ENCODE results near the gene SEC22A.
"Not testable (repeated sequence)": the region's sequence is repeated elsewhere in the genome, so short reads cannot be mapped to it uniquely, and the experiment has no call there.

SEC22A gene

GRCh38 chr3:123193448-123194101 lies 8.2 kb upstream of the SEC22A start:
- H3K9me3 ChIP-seq (ENCODE audit: control insufficient read depth, insufficient read depth, low read length), result no peaks in the 10 kb centered on the region

GRCh38 chr3:123194552-123194951 lies 7.2 kb upstream of the SEC22A start:
- Histone ChIP-seq H3K36me3 (ENCODE audit: control insufficient read depth, insufficient read depth, low read length) (no peaks in the 10 kb centered on the region), H3K27me3 (ENCODE audit: control insufficient read depth, insufficient read depth, low read length) (no peaks in the 10 kb centered on the region), H3K9ac (ENCODE audit: low read depth, low read length) (no peak overlapping the region), H3K4me1 (ENCODE audit: control insufficient read depth, insufficient read depth, low read length) (peaks cover 8% of the 10 kb centered on the region), H3K4me3 (ENCODE audit: low read depth, low read length) (no peak overlapping the region), H3K9me3 (ENCODE audit: control insufficient read depth, insufficient read depth, low read length) (no peaks in the 10 kb centered on the region)

More at GRCh38 chr3:123193448-123194101, 8.2 kb upstream of the SEC22A start:
- Histone ChIP-seq H3K36me3 (ENCODE audit: control insufficient read depth, insufficient read depth, low read length) (no peaks in the 10 kb centered on the region), H3K27me3 (ENCODE audit: control insufficient read depth, insufficient read depth, low read length) (no peaks in the 10 kb centered on the region), H3K9ac (ENCODE audit: low read depth, low read length) (no peak overlapping the region), H3K4me3 (ENCODE audit: low read depth, low read length) (no peak overlapping the region), H3K4me1 (ENCODE audit: control insufficient read depth, insufficient read depth, low read length) (peaks cover 8% of the 10 kb centered on the region)

- Histone ChIP-seq H3K36me3 (ENCODE audit: control insufficient read depth, insufficient read depth, low read length) (peaks cover 3% of the 10 kb centered on the region), H3K27me3 (ENCODE audit: control insufficient read depth, insufficient read depth, low read length) (no peaks in the 10 kb centered on the region), H3K9ac (ENCODE audit: low read depth, low read length) (no peak overlapping the region), H3K4me3 (ENCODE audit: low read depth, low read length) (no peak overlapping the region), H3K9me3 (ENCODE audit: control insufficient read depth, insufficient read depth, low read length) (no peaks in the 10 kb centered on the region), H3K4me1 (ENCODE audit: control insufficient read depth, insufficient read depth, low read length) (peaks cover 8% of the 10 kb centered on the region)
Measured at GRCh38 chr3:123198372-123198771, 3.4 kb upstream of the SEC22A start.

GRCh38 chr3:123201223-123201556 lies 553 bp upstream of the SEC22A start:
- H3K9ac ChIP-seq (ENCODE audit: low read depth, low read length), result no peak overlapping the region
- H3K36me3 ChIP-seq (ENCODE audit: control insufficient read depth, insufficient read depth, low read length), result peaks cover 3% of the 10 kb centered on the region
- no peaks in the 10 kb centered on the region for H3K27me3 ChIP-seq (ENCODE audit: control insufficient read depth, insufficient read depth, low read length)
- H3K4me1 ChIP-seq (ENCODE audit: control insufficient read depth, insufficient read depth, low read length), result no peaks in the 10 kb centered on the region
- peak overlapping the region; percentile 76 for H3K4me3 ChIP-seq (ENCODE audit: low read depth, low read length)
- no peaks in the 10 kb centered on the region for H3K9me3 ChIP-seq (ENCODE audit: control insufficient read depth, insufficient read depth, low read length)

DNA sequence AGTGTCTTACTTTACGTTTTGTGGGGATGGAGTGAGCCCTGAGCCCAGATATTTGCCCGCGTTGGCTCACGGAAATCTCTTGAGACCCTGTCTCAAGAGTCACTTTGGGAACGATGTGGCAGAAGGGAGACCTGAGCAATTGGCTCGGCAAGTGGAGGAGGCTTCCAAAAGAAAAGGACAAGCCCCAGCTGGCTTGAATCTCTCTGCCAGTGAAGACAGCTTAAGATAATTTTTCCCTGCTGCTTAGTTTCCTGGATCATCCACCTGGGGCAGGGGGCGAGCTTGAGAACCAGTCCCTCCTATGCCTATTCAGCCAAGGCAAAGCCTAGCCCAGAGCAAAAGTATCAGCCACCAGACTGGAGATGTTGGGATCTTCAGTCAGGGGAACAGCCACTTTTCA lies 708 bp downstream of the SEC22A start:
- Histone ChIP-seq H3K4me1 (ENCODE audit: control insufficient read depth, insufficient read depth, low read length) (no peaks in the 10 kb centered on the region), H3K9ac (ENCODE audit: low read depth, low read length) (peak overlapping the region; percentile 63), H3K4me3 (ENCODE audit: low read depth, low read length) (peak overlapping the region; percentile 91), H3K9me3 (ENCODE audit: control insufficient read depth, insufficient read depth, low read length) (no peaks in the 10 kb centered on the region), H3K36me3 (ENCODE audit: control insufficient read depth, insufficient read depth, low read length) (peaks cover 3% of the 10 kb centered on the region), H3K27me3 (ENCODE audit: control insufficient read depth, insufficient read depth, low read length) (no peaks in the 10 kb centered on the region)

DNA sequence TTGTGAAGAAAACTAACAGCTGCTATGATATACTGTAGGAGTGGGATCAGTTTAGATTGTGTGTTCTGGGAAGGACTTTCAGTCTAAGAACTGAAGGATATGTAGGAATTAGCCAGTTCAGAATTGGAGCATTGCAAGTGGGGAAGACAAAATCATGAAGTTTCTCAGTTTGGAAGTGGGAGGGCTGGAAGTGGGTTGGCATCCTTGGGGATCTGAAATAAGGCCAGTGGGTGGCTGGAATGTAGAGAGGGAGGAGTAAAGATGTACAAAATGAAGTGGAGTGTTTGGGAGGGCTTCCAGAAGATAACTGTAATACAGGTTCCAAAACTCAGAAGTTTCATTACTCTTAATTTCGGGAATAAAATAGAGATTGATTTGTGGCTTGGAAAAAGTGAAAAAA lies 17.2 kb downstream of the SEC22A start:
- Histone ChIP-seq H3K27me3 (ENCODE audit: control insufficient read depth, insufficient read depth, low read length) (no peaks in the 10 kb centered on the region), H3K9me3 (ENCODE audit: control insufficient read depth, insufficient read depth, low read length) (no peaks in the 10 kb centered on the region), H3K4me3 (ENCODE audit: low read depth, low read length) (no peak overlapping the region), H3K9ac (ENCODE audit: low read depth, low read length) (no peak overlapping the region), H3K36me3 (ENCODE audit: control insufficient read depth, insufficient read depth, low read length) (no peaks in the 10 kb centered on the region), H3K4me1 (ENCODE audit: control insufficient read depth, insufficient read depth, low read length) (no peaks in the 10 kb centered on the region)

DNA sequence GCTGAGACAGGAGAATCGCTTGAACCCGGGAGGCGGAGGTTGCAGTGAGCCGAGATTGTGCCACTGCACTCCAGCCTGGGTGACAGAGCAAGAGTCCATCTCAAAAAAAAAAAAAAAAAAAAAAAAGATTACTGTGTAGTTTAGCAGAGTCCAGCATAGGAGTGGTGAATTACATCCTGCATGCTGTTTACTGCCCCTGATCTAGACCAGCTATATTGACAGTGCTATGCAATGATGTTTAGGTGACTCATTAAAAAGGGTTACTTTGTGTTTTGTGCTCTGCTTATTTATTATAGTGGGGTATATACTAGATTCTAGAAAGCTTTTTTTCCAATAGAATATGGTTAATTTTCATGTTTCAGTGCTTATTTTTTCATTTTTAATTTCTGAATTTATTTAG lies 19.6 kb downstream of the SEC22A start:
- not testable (repeated sequence) for H3K27me3 ChIP-seq (ENCODE audit: control insufficient read depth, insufficient read depth, low read length); H3K4me3 ChIP-seq (ENCODE audit: low read depth, low read length); H3K36me3 ChIP-seq (ENCODE audit: control insufficient read depth, insufficient read depth, low read length); H3K4me1 ChIP-seq (ENCODE audit: control insufficient read depth, insufficient read depth, low read length); H3K9me3 ChIP-seq (ENCODE audit: control insufficient read depth, insufficient read depth, low read length); H3K9ac ChIP-seq (ENCODE audit: low read depth, low read length)

GRCh38 chr3:123225016-123225415 lies 23.3 kb downstream of the SEC22A start:
- Histone ChIP-seq H3K9me3 (ENCODE audit: control insufficient read depth, insufficient read depth, low read length) (peaks cover 3% of the 10 kb centered on the region), H3K4me3 (ENCODE audit: low read depth, low read length) (no peak overlapping the region), H3K4me1 (ENCODE audit: control insufficient read depth, insufficient read depth, low read length) (no peaks in the 10 kb centered on the region), H3K9ac (ENCODE audit: low read depth, low read length) (no peak overlapping the region), H3K27me3 (ENCODE audit: control insufficient read depth, insufficient read depth, low read length) (no peaks in the 10 kb centered on the region), H3K36me3 (ENCODE audit: control insufficient read depth, insufficient read depth, low read length) (no peaks in the 10 kb centered on the region)

DNA sequence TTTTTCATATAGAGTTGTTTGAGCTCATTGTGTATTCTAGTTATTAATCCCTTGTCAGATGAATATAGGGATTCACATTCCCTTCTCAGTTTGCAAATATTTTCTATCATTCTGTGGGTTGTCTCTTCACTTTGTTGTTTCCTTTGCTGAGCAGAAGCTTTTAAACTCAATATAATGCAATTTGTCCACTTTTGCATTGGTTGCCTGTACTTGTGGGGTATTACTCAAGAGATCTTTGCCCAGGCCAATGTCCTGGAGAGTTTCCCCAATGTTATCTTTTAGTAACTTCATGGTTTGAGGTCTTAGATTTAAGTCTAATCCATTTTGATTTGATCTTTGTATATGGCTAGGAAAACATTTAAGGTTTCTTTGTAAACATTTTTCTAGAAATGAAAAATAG lies 24.8 kb downstream of the SEC22A start:
- Histone ChIP-seq H3K9ac (ENCODE audit: low read depth, low read length) (no peak overlapping the region), H3K27me3 (ENCODE audit: control insufficient read depth, insufficient read depth, low read length) (no peaks in the 10 kb centered on the region), H3K36me3 (ENCODE audit: control insufficient read depth, insufficient read depth, low read length) (no peaks in the 10 kb centered on the region), H3K9me3 (ENCODE audit: control insufficient read depth, insufficient read depth, low read length) (peaks cover 3% of the 10 kb centered on the region), H3K4me1 (ENCODE audit: control insufficient read depth, insufficient read depth, low read length) (no peaks in the 10 kb centered on the region), H3K4me3 (ENCODE audit: low read depth, low read length) (no peak overlapping the region)

DNA sequence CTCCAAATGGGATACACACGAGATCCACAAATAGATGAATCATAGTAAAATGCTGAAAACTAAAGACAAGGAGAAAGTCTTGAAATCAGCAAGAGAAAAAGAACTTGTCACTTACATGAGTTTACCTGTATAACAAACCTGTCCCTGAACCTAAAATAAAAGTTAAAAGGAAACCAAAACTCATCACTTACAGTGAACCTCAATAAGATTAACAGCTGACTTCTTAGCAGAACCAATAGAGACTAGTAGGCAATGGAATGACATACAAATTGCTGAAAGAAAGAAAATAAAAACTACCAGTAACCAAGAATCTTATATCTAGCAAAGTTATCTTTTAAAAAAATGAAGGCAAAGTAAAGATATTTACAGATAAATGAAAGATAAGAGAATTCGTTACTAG lies 27.4 kb downstream of the SEC22A start:
- Histone ChIP-seq H3K4me3 (ENCODE audit: low read depth, low read length) (no peak overlapping the region), H3K36me3 (ENCODE audit: control insufficient read depth, insufficient read depth, low read length) (no peaks in the 10 kb centered on the region), H3K9ac (ENCODE audit: low read depth, low read length) (no peak overlapping the region), H3K4me1 (ENCODE audit: control insufficient read depth, insufficient read depth, low read length) (no peaks in the 10 kb centered on the region), H3K9me3 (ENCODE audit: control insufficient read depth, insufficient read depth, low read length) (peaks cover 3% of the 10 kb centered on the region), H3K27me3 (ENCODE audit: control insufficient read depth, insufficient read depth, low read length) (no peaks in the 10 kb centered on the region)

GRCh38 chr3:123236902-123237301 lies 35.2 kb downstream of the SEC22A start:
- Histone ChIP-seq H3K4me1 (ENCODE audit: control insufficient read depth, insufficient read depth, low read length) (no peaks in the 10 kb centered on the region), H3K9ac (ENCODE audit: low read depth, low read length) (no peak overlapping the region), H3K36me3 (ENCODE audit: control insufficient read depth, insufficient read depth, low read length) (no peaks in the 10 kb centered on the region), H3K4me3 (ENCODE audit: low read depth, low read length) (no peak overlapping the region), H3K9me3 (ENCODE audit: control insufficient read depth, insufficient read depth, low read length) (no peaks in the 10 kb centered on the region), H3K27me3 (ENCODE audit: control insufficient read depth, insufficient read depth, low read length) (no peaks in the 10 kb centered on the region)

- not testable (repeated sequence) for H3K4me1 ChIP-seq (ENCODE audit: control insufficient read depth, insufficient read depth, low read length); H3K9me3 ChIP-seq (ENCODE audit: control insufficient read depth, insufficient read depth, low read length); H3K36me3 ChIP-seq (ENCODE audit: control insufficient read depth, insufficient read depth, low read length); H3K9ac ChIP-seq (ENCODE audit: low read depth, low read length); H3K27me3 ChIP-seq (ENCODE audit: control insufficient read depth, insufficient read depth, low read length); H3K4me3 ChIP-seq (ENCODE audit: low read depth, low read length)
Measured at GRCh38 chr3:123239186-123239585, 37.4 kb downstream of the SEC22A start.
